Breast epithelium (tissue), 4 donors: Measurements from ENCODE around the gene MACROD2. TPM values are rescaled to one million over a fixed set of nuclear protein-coding genes. Genes with fewer than 3 reads are reported as not detected.

Experiments
- DNase-seq, 2 donors: peaks; one replicate each; pipeline ENCODE4 v3.0.0-alpha.2; 2019; ENCODE audit warnings: low spot score in 2 of 2
- H3K27ac ChIP-seq, 2 donors: fragments of 200-600 bp; sonication (generic) in 1 of 2; one replicate each; pipeline ENCODE4 v1.5.1; 2016 to 2019; ENCODE audit warnings: mild to moderate bottlenecking in 1 of 2
- H3K27me3 ChIP-seq, 2 donors: fragments of 200-600 bp; sonication (generic) in 1 of 2; one replicate each; pipeline versions ENCODE4 v1.5.1 to v1.6.0; 2017 to 2019; ENCODE audit warnings: control low read depth in 1 of 2, mild to moderate bottlenecking in 1 of 2
- H3K36me3 ChIP-seq: fragments of 200-600 bp; one replicate; pipeline ENCODE4 v1.5.1; 2019
- H3K4me1 ChIP-seq, 2 donors: fragments of 200-600 bp; sonication (generic); one replicate each; pipeline ENCODE4 v1.5.1; 2016 to 2019; ENCODE audit warnings: control low read depth in 1 of 2
- H3K4me3 ChIP-seq, 3 donors: fragments of 200-600 bp; sonication (generic); 1 replicate in 2 of 3; 2 replicates in 1 of 3; pipeline ENCODE4 v1.5.1; 2016 to 2019; ENCODE audit warnings: mild to moderate bottlenecking in 3 of 3, moderate library complexity in 2 of 3
- H3K9me3 ChIP-seq, 2 donors: fragments of 200-600 bp; sonication (generic) in 1 of 2; one replicate each; pipeline ENCODE4 v1.5.1; 2016 to 2019; ENCODE audit warnings: control low read depth in 1 of 2
- POLR2A ChIP-seq: fragments of 450-650 bp; IDR thresholded peaks from one replicate; pipeline ENCODE4 v1.6.1; 2016; ENCODE audit warnings: antibody characterized with exemption, mild to moderate bottlenecking, moderate library complexity
- POLR2AphosphoS5 ChIP-seq, 3 donors: sonication (generic); formaldehyde crosslinking; IDR thresholded peaks; one replicate each; pipeline ENCODE4 v1.6.1; 2017; ENCODE audit warnings: antibody characterized with exemption in 3 of 3
- intact Hi-C: fragments of 100-400 bp; cut with DNase I; formaldehyde crosslinking; loops from one replicate; pipeline ENCODE4 v1.15.1; 2023; ENCODE audit warnings: low total_unique reads
- total RNA-seq, 3 donors: library from RNA; depleted of rRNA; stranded (reverse); fragments of >200 nt; gene quantifications; one replicate each; pipeline ENCODE4 v1.1.0, GENCODE V29; 2016
- TF ChIP-seq, protein P1 (sequence below), 3 donors: fragments of 450-650 bp; IDR thresholded peaks; one replicate each; pipeline ENCODE4 v1.5.1; 2016 to 2017; ENCODE audit warnings: antibody characterized with exemption in 3 of 3, mild to moderate bottlenecking in 3 of 3, moderate library complexity in 3 of 3

The MACROD2 gene
- total RNA-seq, 3 donors from 2014 or later: 6.7 to 26.8 (median 8.8) TPM

DNA sequence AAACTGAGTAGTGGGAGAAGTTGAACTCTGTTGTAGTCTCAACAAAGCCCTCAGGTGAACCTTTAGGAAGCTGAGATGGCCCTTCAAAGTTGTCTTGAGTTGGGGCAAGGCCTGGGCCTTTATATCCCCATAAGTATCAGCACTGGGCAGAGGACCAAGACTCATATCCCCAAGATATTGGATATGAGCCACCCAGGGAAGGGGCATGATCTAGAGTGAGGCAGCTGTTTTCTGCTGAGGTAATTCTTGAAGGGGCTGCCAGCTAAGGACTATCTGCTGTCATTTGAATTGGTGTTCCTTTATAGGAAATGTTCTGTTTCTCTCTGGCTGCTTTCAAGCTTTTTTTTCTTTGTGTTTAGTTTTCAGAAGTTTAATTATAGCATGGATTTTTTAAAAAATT, 482.8 kb downstream of the MACROD2 start:
- Histone ChIP-seq H3K27me3 (no peaks in the 10 kb centered on the region), H3K36me3 (no peaks in the 10 kb centered on the region), H3K4me3 (no peak overlapping the region), H3K9me3 (no peaks in the 10 kb centered on the region), H3K4me1 (no peaks in the 10 kb centered on the region), H3K27ac (no peak overlapping the region)
- intact Hi-C loops: no loop called here
- DNase-seq: no peak
- TF ChIP-seq POLR2AphosphoS5 (IDR thresholded peaks at IDR 0.05) (no peak), POLR2A (no peak)
- TF ChIP-seq, protein P1, sequence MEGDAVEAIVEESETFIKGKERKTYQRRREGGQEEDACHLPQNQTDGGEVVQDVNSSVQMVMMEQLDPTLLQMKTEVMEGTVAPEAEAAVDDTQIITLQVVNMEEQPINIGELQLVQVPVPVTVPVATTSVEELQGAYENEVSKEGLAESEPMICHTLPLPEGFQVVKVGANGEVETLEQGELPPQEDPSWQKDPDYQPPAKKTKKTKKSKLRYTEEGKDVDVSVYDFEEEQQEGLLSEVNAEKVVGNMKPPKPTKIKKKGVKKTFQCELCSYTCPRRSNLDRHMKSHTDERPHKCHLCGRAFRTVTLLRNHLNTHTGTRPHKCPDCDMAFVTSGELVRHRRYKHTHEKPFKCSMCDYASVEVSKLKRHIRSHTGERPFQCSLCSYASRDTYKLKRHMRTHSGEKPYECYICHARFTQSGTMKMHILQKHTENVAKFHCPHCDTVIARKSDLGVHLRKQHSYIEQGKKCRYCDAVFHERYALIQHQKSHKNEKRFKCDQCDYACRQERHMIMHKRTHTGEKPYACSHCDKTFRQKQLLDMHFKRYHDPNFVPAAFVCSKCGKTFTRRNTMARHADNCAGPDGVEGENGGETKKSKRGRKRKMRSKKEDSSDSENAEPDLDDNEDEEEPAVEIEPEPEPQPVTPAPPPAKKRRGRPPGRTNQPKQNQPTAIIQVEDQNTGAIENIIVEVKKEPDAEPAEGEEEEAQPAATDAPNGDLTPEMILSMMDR (IDR thresholded peaks at IDR 0.05): no peak

DNA sequence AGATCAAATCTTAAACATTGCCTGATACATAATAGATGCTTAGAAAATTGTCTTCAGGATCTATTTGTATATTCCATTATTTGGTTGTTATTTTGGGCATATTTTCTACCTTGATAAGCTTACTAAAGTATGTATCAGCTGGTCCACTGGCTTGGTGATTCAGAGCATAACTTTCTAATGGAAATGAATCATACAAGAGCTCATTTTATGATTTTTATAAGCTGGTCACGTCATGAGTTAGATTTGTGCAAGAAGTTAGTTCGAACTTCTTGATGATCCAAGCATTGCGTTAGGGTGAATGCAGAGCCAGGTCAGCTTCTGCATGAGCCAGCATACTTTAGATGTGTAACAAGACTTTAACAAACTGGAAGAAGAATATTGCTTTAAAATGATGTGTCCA, 486.5 kb downstream of the MACROD2 start:
- H3K36me3 ChIP-seq: no peaks in the 10 kb centered on the region
- intact Hi-C loops: no loop called here
- H3K4me1 ChIP-seq: no peaks in the 10 kb centered on the region
- H3K27ac ChIP-seq: no peak overlapping the region
- TF ChIP-seq POLR2AphosphoS5 (IDR thresholded peaks at IDR 0.05) (no peak), POLR2A (no peak)
- TF ChIP-seq, protein P1 (IDR thresholded peaks at IDR 0.05): no peak
- no peak for DNase-seq
- no peak overlapping the region for H3K4me3 ChIP-seq
- H3K9me3 ChIP-seq: no peaks in the 10 kb centered on the region
- H3K27me3 ChIP-seq: no peaks in the 10 kb centered on the region

DNA sequence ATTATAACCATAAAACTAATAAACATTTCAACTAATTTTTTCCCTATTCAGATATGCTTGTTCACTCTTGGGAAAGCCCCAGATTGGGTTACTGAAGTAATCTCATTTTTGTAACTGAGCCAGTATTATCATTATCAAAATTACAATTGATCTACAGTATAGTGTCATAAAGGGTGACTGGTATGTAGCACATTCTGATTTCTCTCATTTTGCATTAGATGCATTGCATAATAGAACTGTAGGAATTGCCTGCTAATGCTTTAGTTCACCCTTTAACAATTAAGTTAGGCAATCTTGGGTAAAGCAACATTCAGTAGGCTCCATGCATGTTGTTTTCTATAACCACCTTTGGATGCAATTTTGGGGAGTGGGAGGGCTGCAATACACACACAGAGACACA, 492.9 kb downstream of the MACROD2 start:
- intact Hi-C loops: no loop called here
- Histone ChIP-seq H3K27me3 (no peaks in the 10 kb centered on the region), H3K4me1 (no peaks in the 10 kb centered on the region), H3K36me3 (no peaks in the 10 kb centered on the region), H3K27ac (no peak overlapping the region), H3K4me3 (no peak overlapping the region), H3K9me3 (no peaks in the 10 kb centered on the region)
- TF ChIP-seq, protein P1 (IDR thresholded peaks at IDR 0.05): no peak
- no peak for TF ChIP-seq POLR2A
- no peak for TF ChIP-seq POLR2AphosphoS5 (IDR thresholded peaks at IDR 0.05)
- no peak for DNase-seq

DNA sequence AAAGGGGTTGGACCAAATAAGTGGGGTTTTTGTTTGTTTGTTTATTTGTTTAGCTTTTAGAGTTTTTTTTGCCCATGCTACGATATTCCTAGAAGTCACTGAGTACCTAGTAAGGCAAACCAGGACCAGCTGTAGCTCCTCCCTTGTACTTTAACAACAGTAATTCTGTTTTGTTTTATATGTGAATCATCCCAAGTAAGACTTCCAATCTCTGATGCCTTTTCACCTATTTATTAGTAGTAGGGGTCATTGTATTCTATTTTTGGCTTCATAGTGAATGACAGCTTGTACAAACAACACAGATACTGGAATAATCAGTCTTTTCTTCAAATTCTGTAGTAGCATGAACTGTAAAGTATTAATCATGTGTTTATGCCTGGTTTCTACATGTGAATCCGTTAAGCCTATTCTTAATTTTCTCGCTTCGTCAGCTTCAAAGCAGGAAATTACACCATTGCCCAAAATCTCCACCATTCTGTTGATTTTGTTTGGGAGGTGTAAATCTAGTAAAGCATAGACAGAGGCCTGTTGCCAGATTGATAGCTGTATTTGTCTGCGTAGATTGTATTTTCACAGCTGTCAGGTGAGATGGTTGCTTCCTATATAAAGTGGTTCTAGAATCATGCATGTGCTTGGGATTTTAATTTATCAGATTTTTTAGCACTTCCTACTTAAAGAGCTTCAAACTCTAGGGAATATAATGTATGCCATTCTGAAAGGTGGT, 493.6 kb downstream of the MACROD2 start:
- no peak overlapping the region for H3K27ac ChIP-seq
- H3K27me3 ChIP-seq: no peaks in the 10 kb centered on the region
- no peaks in the 10 kb centered on the region for H3K36me3 ChIP-seq
- H3K4me3 ChIP-seq: no peak overlapping the region
- intact Hi-C loops: no loop called here
- H3K4me1 ChIP-seq: no peaks in the 10 kb centered on the region
- no peaks in the 10 kb centered on the region for H3K9me3 ChIP-seq
- DNase-seq: no peak
- TF ChIP-seq POLR2AphosphoS5 (IDR thresholded peaks at IDR 0.05): no peak
- TF ChIP-seq, protein P1 (IDR thresholded peaks at IDR 0.05): no peak
- no peak for TF ChIP-seq POLR2A

DNA sequence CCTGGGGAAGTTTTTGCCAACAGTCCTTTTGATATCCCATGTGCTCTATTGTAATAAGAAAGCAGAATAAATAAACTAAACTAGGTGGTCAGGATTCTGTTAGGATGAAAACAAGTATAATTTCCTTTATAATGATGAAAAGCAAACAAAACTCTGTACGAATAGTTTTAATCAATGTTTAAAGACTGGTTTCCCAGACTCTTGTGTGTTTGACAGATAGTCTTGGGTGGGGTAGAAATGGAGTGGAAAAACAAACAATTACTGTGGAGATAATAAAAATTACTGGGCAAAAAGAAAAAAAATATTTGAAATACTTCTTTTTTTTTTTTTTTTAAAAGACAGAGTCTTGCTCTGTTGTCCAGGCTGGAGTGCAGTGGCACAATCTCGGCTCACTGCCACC, 494.2 kb downstream of the MACROD2 start:
- no peaks in the 10 kb centered on the region for H3K4me1 ChIP-seq
- H3K27ac ChIP-seq: no peak overlapping the region
- H3K36me3 ChIP-seq: no peaks in the 10 kb centered on the region
- H3K9me3 ChIP-seq: no peaks in the 10 kb centered on the region
- H3K4me3 ChIP-seq: no peak overlapping the region
- DNase-seq: no peak
- intact Hi-C loops: no loop called here
- no peaks in the 10 kb centered on the region for H3K27me3 ChIP-seq
- TF ChIP-seq POLR2A: no peak
- TF ChIP-seq, protein P1 (IDR thresholded peaks at IDR 0.05): no peak
- TF ChIP-seq POLR2AphosphoS5 (IDR thresholded peaks at IDR 0.05): no peak
